ENCODE results near the gene LAGE3. TPM values are rescaled to one million over a fixed set of nuclear protein-coding genes. Genes with fewer than 3 reads are reported as not detected.

The LAGE3 gene
- total and polyA plus RNA-seq, 2 of the 8 experiments (the other 6 are each of a cell fraction or from before 2014, with no cell fraction given): 44.5 to 102 TPM

DNA sequence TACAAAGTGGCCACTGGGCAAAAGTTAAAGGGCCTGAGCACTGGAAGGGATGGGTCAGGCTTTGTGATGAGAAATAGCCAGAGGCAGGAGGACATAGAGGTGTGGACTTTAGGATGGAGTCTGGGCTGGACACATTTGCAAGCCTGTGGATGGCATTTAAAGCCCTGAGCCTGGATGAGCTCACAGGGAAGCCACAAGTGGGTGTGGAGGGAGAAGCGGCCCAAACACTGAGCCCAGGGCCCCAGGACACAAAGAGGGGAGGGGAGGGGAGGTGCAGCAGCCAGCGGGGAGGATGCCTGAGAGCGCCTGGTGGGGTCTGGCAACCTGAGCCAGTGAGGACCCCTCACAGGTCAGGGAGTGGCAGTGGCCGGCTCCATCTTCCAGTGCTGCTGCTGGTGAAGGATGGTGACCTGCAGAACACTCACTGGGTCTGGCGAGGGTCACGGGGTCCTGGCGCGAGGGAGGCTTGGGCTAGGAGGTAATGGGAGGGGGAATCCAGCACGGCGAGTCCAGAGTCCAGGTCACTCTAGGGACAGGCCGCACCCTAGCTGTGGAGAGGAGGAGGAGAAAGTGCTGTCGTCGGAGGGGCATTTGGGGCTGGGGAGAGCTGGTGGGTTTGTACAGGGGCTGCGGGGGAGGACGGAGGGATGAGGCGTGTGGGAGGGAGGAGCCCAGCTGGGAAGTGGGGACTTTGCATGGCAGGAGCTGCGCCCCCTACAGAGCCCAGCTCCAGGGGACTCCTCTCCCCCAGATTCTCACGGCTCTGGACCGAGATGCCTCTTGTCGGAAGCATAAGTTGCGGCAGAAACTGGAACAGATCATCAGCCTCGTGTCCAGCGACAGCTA, 7.0 kb downstream of the LAGE3 start:
- CTCF ChIA-PET (ENCODE audit: partially characterized antibody): interaction anchor here (0.7 to 3.1 kb wide), 4 partner anchors 13 to 60 kb away, joined by 3 to 11 read pairs (median 5); partner anchors contain the start of gene PLXNA3
- Histone ChIP-seq H3K18ac (ENCODE audit: extremely low read depth, low read length) (no peak overlapping the region), H3K4me1 (replicated peaks in 1 of 4; ENCODE audit: control insufficient read depth in 3 of 4, insufficient read depth in 4 of 4, low read length in 3 of 4) (no peaks in the 10 kb centered on the region), H3K79me1 (ENCODE audit: low read depth, low read length) (no peaks in the 10 kb centered on the region), H3K4me2 (ENCODE audit: insufficient read depth in 1 of 2, low read depth in 2 of 2, low read length in 2 of 2) (no peak overlapping the region), H3K27ac (ENCODE audit: low read depth, low read length) (no peak overlapping the region), H3K4ac (replicated peaks; ENCODE audit: insufficient read length, low read depth, low read length) (no peak overlapping the region), H2BK5ac (ENCODE audit: low read depth, low read length) (no peak overlapping the region), H2BK20ac (ENCODE audit: low read length) (no peak overlapping the region), H3K79me2 (ENCODE audit: control insufficient read depth in 1 of 2, insufficient read depth in 2 of 2, low read length in 2 of 2) (no peaks in the 10 kb centered on the region), H3K23ac (ENCODE audit: insufficient read length) (no peak overlapping the region), H3K36me3 (ENCODE audit: control insufficient read depth in 2 of 4, insufficient read depth in 4 of 4, low read length in 3 of 4) (peaks cover 0 to 19% (median 5%) of the 10 kb centered on the region in 4 experiments; a peak in 5 of 8 replicates), H4K91ac (replicated peaks; ENCODE audit: insufficient read length, low read length) (no peak overlapping the region), H3K27me3 (replicated peaks in 1 of 4; ENCODE audit: control insufficient read depth in 3 of 4, extremely low read depth in 1 of 4, insufficient read depth in 3 of 4, low read length in 3 of 4) (no peaks in the 10 kb centered on the region), H2BK120ac (replicated peaks; ENCODE audit: low read depth, low read length) (no peak overlapping the region), H3K14ac (ENCODE audit: insufficient read length) (no peak overlapping the region), H2BK15ac (ENCODE audit: low read length) (no peak overlapping the region), H4K8ac (ENCODE audit: extremely low read depth, insufficient read depth, low read length) (no peak overlapping the region), H3K9me3 (ENCODE audit: insufficient read depth in 2 of 2, low read depth in 1 of 2, low read length in 1 of 2) (no peaks in the 10 kb centered on the region), H2BK12ac (ENCODE audit: low read depth, low read length) (no peak overlapping the region), H4K20me1 (replicated peaks in 1 of 2; ENCODE audit: control insufficient read depth in 1 of 2, insufficient read depth in 2 of 2, low read length in 2 of 2) (no peaks in the 10 kb centered on the region), H3K23me2 (ENCODE audit: low read depth, low read length) (no peaks in the 10 kb centered on the region), H4K5ac (ENCODE audit: insufficient read length, low read depth, low read length) (no peak overlapping the region), H3K9ac (replicated peaks in 1 of 4; ENCODE audit: extremely low read depth in 1 of 4, low read depth in 3 of 4, low read length in 3 of 4) (no peak overlapping the region), H3K56ac (replicated peaks; ENCODE audit: insufficient read length, low read depth, low read length) (no peak overlapping the region), H2AFZ (ENCODE audit: low read length) (no peak overlapping the region), H2AK5ac (ENCODE audit: low read depth, low read length) (no peak overlapping the region), H3K4me3 (ENCODE audit: extremely low read depth in 1 of 4, insufficient read depth in 2 of 4, low read depth in 3 of 4, low read length in 4 of 4) (no peak overlapping the region)
- DNase-seq (ENCODE audit: low read depth in 1 of 2, low spot score in 2 of 2): no peak
- POLR2A ChIA-PET (ENCODE audit: partially characterized antibody): interaction anchor here (0.6 to 1.0 kb wide), 2 partner anchors 13 to 72 kb away, joined by 3 to 5 read pairs; no protein-coding TSS in a partner anchor
- WGBS, 2 experiments (ENCODE audit: extremely low coverage in 1 of 2, insufficient coverage in 1 of 2, insufficient read length in 1 of 2, insufficient replicate concordance in 2 of 2, low coverage in 1 of 2, low lambda C conversion rate in 2 of 2, missing lambda C conversion rate in 1 of 2): 78% methylated on average over 9 of the region's 23 CpGs; no CpG with 5 or more reads in 1 of the 2 experiments
- FAIRE-seq: no peak
- TF ChIP-seq CREB1 (IDR thresholded peaks at IDR 0.05): no peak
- TF ChIP-seq BACH1 (IDR thresholded peaks at IDR 0.05; ENCODE audit: low read length): no peak
- TF ChIP-seq ZNF274 (IDR thresholded peaks at IDR 0.05; ENCODE audit: borderline replicate concordance, extremely low read depth, low read length): no peak
- TF ChIP-seq RFX5 (IDR thresholded peaks at IDR 0.05; ENCODE audit: borderline replicate concordance, low read depth, low read length): no peak
- no peak for TF ChIP-seq JUND (IDR thresholded peaks at IDR 0.05; ENCODE audit: low read length)
- TF ChIP-seq HDAC6 (IDR thresholded peaks at IDR 0.05; ENCODE audit: low read depth, low read length): no peak
- no peak for TF ChIP-seq POLR2A (IDR thresholded peaks at IDR 0.05; ENCODE audit: control extremely low read depth in 1 of 2, low read depth in 2 of 2, low read length in 2 of 2)
- TF ChIP-seq RXRA (IDR thresholded peaks at IDR 0.05; ENCODE audit: insufficient read depth, low read depth, low read length): no peak
- TF ChIP-seq BCL11A (IDR thresholded peaks at IDR 0.05; ENCODE audit: low read depth in 2 of 2, low read length in 2 of 2): no peak
- no peak for TF ChIP-seq EZH2 (IDR thresholded peaks at IDR 0.05; ENCODE audit: low read depth, low read length, severe bottlenecking)
- TF ChIP-seq TAF1 (IDR thresholded peaks at IDR 0.05; ENCODE audit: low read depth, low read length): no peak
